ENCODE data around the gene NPAS3.

Gene NPAS3

DNA sequence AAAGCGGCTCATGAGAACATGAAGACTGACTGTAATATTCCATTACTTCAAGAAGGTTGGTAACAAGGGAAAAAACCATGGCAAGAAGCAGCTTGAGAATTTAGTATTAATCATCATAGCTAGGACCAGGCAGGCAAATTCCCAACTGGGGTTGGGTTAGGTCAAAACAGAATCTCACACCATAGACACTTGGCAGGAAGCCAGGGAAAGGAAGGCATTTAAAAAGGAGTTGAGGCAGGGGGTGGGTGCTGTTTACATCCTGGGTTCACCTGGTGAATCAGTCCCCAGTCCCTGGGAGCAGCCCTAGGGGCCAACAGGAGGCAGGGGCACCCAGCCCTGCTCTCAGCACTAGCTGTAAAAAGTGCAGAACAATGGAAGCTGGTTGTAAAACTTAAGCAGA lies 903.6 kb downstream of the NPAS3 start:
- no peak overlapping the region for H3K27ac ChIP-seq
- no peak for TF ChIP-seq ZFX (IDR thresholded peaks at IDR 0.05; ENCODE audit: borderline replicate concordance)

DNA sequence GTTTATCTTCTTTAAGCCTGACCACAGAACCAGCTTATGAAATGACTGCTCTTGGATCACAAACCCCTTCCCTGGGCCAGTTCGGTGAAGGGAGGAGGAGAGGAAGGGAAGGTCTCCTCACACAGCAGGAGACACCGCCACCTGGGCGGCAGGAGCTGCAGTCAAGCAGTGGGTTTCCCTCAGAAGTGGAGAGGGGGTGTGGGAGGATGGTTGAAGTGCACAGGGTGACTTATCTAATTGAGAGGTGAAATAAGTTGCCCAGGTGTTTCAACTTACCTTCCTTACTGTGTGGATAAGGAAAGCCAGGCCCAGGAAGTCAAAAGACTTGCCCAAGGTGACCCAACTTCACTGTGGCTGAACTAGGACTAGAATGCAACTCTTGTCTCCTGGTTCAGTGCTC lies 905.4 kb downstream of the NPAS3 start:
- no peak overlapping the region for H3K27ac ChIP-seq
- no peak for TF ChIP-seq ZFX (IDR thresholded peaks at IDR 0.05; ENCODE audit: borderline replicate concordance)
- TF ChIP-seq, protein P1, sequence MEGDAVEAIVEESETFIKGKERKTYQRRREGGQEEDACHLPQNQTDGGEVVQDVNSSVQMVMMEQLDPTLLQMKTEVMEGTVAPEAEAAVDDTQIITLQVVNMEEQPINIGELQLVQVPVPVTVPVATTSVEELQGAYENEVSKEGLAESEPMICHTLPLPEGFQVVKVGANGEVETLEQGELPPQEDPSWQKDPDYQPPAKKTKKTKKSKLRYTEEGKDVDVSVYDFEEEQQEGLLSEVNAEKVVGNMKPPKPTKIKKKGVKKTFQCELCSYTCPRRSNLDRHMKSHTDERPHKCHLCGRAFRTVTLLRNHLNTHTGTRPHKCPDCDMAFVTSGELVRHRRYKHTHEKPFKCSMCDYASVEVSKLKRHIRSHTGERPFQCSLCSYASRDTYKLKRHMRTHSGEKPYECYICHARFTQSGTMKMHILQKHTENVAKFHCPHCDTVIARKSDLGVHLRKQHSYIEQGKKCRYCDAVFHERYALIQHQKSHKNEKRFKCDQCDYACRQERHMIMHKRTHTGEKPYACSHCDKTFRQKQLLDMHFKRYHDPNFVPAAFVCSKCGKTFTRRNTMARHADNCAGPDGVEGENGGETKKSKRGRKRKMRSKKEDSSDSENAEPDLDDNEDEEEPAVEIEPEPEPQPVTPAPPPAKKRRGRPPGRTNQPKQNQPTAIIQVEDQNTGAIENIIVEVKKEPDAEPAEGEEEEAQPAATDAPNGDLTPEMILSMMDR (IDR thresholded peaks at IDR 0.05), result no peak

- TF ChIP-seq, protein P1 (IDR thresholded peaks at IDR 0.05), result no peak
- TF ChIP-seq ZFX (IDR thresholded peaks at IDR 0.05; ENCODE audit: borderline replicate concordance), result no peak
- H3K27ac ChIP-seq, result no peak overlapping the region
These were observed 907.6 kb downstream of the NPAS3 start for GRCh38 chr14:33846100-33846824.

DNA sequence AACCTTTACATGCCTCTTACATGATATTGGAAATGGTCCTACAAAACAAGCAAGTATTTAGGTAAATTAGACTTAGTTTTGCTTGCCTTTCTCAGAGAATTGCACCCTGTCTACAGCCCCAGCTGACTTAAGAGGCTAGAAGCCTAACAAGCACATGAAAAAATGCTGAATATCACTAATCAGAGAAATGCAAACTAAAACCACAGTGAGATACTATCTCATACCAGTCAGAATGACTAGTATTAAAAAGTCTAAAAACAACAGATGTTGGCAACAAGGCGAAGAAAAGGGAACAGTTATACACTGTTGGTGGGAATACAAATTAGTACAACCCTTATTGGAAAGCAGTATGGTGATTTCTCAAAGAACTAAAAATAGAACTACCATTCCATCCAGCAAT lies 908.4 kb downstream of the NPAS3 start:
- no peak for TF ChIP-seq ZFX (IDR thresholded peaks at IDR 0.05; ENCODE audit: borderline replicate concordance)
- TF ChIP-seq, protein P1 (IDR thresholded peaks at IDR 0.05), result no peak
- no peak overlapping the region for H3K27ac ChIP-seq

DNA sequence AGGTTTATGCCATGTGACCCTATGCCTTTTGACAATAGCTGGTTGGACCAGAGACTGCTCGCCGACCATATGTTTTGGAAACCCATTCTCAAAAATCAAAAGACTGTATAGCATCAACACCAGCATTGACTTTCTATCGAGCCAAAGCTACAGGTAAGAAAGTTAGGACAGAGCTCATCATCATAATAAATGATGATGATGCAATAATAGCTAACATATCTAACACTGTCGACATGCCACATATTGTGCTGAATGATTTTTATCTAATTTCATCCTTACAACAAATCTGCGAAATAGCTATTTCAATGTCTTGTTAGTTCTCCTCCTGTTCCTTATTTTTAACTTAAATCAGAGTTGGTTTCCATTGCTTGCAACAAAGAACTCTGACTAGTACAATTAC lies 909.3 kb downstream of the NPAS3 start:
- no peak for TF ChIP-seq ZFX (IDR thresholded peaks at IDR 0.05; ENCODE audit: borderline replicate concordance)
- TF ChIP-seq, protein P1 (IDR thresholded peaks at IDR 0.05), result no peak
- no peak overlapping the region for H3K27ac ChIP-seq

- TF ChIP-seq, protein P1 (IDR thresholded peaks at IDR 0.05), result peak; percentile 80
- no peak for TF ChIP-seq ZFX (IDR thresholded peaks at IDR 0.05; ENCODE audit: borderline replicate concordance)
- no peak overlapping the region for H3K27ac ChIP-seq
These were observed 910.2 kb downstream of the NPAS3 start for GRCh38 chr14:33848706-33849454.

DNA sequence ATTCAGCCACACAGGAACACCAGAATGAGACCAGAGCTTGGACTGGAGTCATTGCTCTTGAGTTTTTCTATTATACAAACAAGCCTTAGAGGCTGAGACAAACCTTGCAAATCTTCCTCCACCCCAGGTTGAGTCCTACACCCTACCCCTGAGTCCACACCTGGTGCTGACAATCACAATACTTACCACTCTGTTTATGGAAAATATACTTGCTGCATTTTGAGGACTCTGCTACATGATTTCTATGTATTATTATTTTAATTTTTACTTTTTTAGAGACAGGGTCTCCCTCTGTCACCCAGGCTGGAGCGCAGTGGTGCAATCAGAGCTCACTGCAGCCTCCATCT lies 910.7 kb downstream of the NPAS3 start:
- no peak overlapping the region for H3K27ac ChIP-seq
- TF ChIP-seq, protein P1 (IDR thresholded peaks at IDR 0.05), result peak; percentile 45
- TF ChIP-seq ZFX (IDR thresholded peaks at IDR 0.05; ENCODE audit: borderline replicate concordance), result no peak

Data from 22Rv1 (cell line).